Thoracic aorta (tissue), 2 donors: ENCODE measurements around the gene RSBN1L. TPM values are rescaled to one million over a fixed set of nuclear protein-coding genes. Genes with fewer than 3 reads are reported as not detected.
A peak's percentile ranks its signal among the peaks of the same experiment; 100 is the strongest.

Source experiments
- ATAC-seq: fragments of 150-250 bp; one replicate; pipeline ENCODE4 v1.8.0; 2017; ENCODE audit warnings: low read depth; ENCODE audit not compliant: insufficient number of reproducible peaks, low FRiP score
- DNase-seq: peaks from one replicate; pipeline ENCODE4 v3.0.0-alpha.2; 2020; ENCODE audit warnings: low spot score
- H3K27ac ChIP-seq, 2 donors: fragments of 200-600 bp; sonication (generic); 1 replicate in 1 of 2; 2 replicates in 1 of 2; pipeline ENCODE4 v1.5.1; 2016; ENCODE audit warnings: mild to moderate bottlenecking in 2 of 2, moderate library complexity in 2 of 2
- H3K27me3 ChIP-seq: fragments of 200-600 bp; sonication (generic); replicated peaks from 2 replicates; pipeline ENCODE4 v1.6.0; 2016; ENCODE audit warnings: mild to moderate bottlenecking; ENCODE audit not compliant: insufficient read depth
- H3K36me3 ChIP-seq: fragments of 200-600 bp; sonication (generic); one replicate; pipeline ENCODE4 v1.5.1; 2016
- H3K4me1 ChIP-seq, 2 donors: fragments of 200-600 bp; sonication (generic); 1 replicate in 1 of 2; 2 replicates in 1 of 2; pipeline versions ENCODE4 v1.5.1 to v1.6.0; 2016; ENCODE audit warnings: low read depth in 2 of 2, mild to moderate bottlenecking in 1 of 2; ENCODE audit not compliant: control insufficient read depth in 1 of 2
- H3K4me3 ChIP-seq: fragments of 200-600 bp; sonication (generic); 2 replicates; pipeline ENCODE4 v1.5.1; 2016; ENCODE audit warnings: mild to moderate bottlenecking
- H3K9me3 ChIP-seq: fragments of 200-600 bp; sonication (generic); 2 replicates; pipeline ENCODE4 v1.5.1; 2016
- CTCF ChIP-seq: fragments of 200-600 bp; sonication (generic); IDR thresholded peaks from one replicate; pipeline ENCODE4 v1.5.1; 2019; ENCODE audit warnings: antibody characterized with exemption
- total RNA-seq, 2 donors: library from RNA; depleted of rRNA; stranded (reverse); fragments of >200 nt; gene quantifications; one replicate each; pipeline versions ENCODE4 v1.1.0 to v1.2.3, GENCODE V29; 2016

RSBN1L gene
- total RNA-seq, 2 donors from 2014 or later = 14.8 to 27.7 TPM

- Histone ChIP-seq H3K4me1 (peaks cover 22 to 41% of the 10 kb centered on the region in 2 donors), H3K9me3 (no peaks in the 10 kb centered on the region), H3K27ac (peak overlapping the region; percentile 95 to 96), H3K4me3 (peak overlapping the region; percentile 86), H3K27me3 (no peaks in the 10 kb centered on the region), H3K36me3 (no peaks in the 10 kb centered on the region)
- DNase-seq (no peak), ATAC-seq (peak; percentile 14)
- TF ChIP-seq CTCF = no peak
Measured at GRCh38 chr7:77696643-77697534, 630 bp downstream of the RSBN1L start.

- ATAC-seq (peak; percentile 61), DNase-seq (no peak)
- no peaks in the 10 kb centered on the region for H3K36me3 ChIP-seq
- no peaks in the 10 kb centered on the region for H3K9me3 ChIP-seq
- TF ChIP-seq CTCF = no peak
- peak overlapping the region; percentile 95 to 96 for H3K27ac ChIP-seq
- H3K4me3 ChIP-seq = peak overlapping the region; percentile 86
- peaks cover 26 to 47% of the 10 kb centered on the region in 2 donors for H3K4me1 ChIP-seq
- H3K27me3 ChIP-seq = no peaks in the 10 kb centered on the region
Measured at GRCh38 chr7:77697535-77697831, 1.2 kb downstream of the RSBN1L start.

GRCh38 chr7:77698042-77698625 lies 1.9 kb downstream of the RSBN1L start:
- no peaks in the 10 kb centered on the region for H3K27me3 ChIP-seq
- H3K9me3 ChIP-seq = no peaks in the 10 kb centered on the region
- peak overlapping the region; percentile 95 to 96 for H3K27ac ChIP-seq
- H3K4me1 ChIP-seq = peaks cover 30 to 54% of the 10 kb centered on the region in 2 donors
- no peak for TF ChIP-seq CTCF
- ATAC-seq (no peak), DNase-seq (no peak)
- no peaks in the 10 kb centered on the region for H3K36me3 ChIP-seq
- peak overlapping the region; percentile 86 for H3K4me3 ChIP-seq

GRCh38 chr7:77699056-77699455 lies 2.8 kb downstream of the RSBN1L start:
- peak overlapping the region; percentile 86 for H3K4me3 ChIP-seq
- no peak for TF ChIP-seq CTCF
- peak overlapping the region; percentile 33 to 96 for H3K27ac ChIP-seq

GRCh38 chr7:77702513-77702912 lies 6.3 kb downstream of the RSBN1L start:
- no peaks in the 10 kb centered on the region for H3K36me3 ChIP-seq
- ATAC-seq (no peak), DNase-seq (no peak)
- H3K27me3 ChIP-seq = no peaks in the 10 kb centered on the region
- H3K4me3 ChIP-seq = no peak overlapping the region
- no peak for TF ChIP-seq CTCF
- H3K27ac ChIP-seq = no peak overlapping the region
- H3K4me1 ChIP-seq = peaks cover 28 to 50% of the 10 kb centered on the region in 2 donors
- no peaks in the 10 kb centered on the region for H3K9me3 ChIP-seq

More at GRCh38 chr7:77699056-77699455, 2.8 kb downstream of the RSBN1L start:
- Histone ChIP-seq H3K4me1 (peaks cover 30 to 54% of the 10 kb centered on the region in 2 donors), H3K36me3 (no peaks in the 10 kb centered on the region), H3K9me3 (no peaks in the 10 kb centered on the region), H3K27me3 (no peaks in the 10 kb centered on the region)
- DNase-seq (no peak), ATAC-seq (no peak)
